ENCODE measurements around the gene OR51D1.

Gene OR51D1

GRCh38 chr11:4636962-4637661, at the start of gene OR51D1:
Gene OR51D1, plus strand, starts transcription at chr11:4637477. Its CDS starts 2,314 bp downstream, at chr11:4639791.
- in situ Hi-C loops (cut with HindIII; ENCODE audit: low sequenced_read_pairs) = no loop called here

- in situ Hi-C loops (cut with HindIII; ENCODE audit: low sequenced_read_pairs) = no loop called here
These were observed 48.3 kb upstream of the OR51D1 start for GRCh38 chr11:4589017-4589416.

GRCh38 chr11:4593739-4594138, 43.5 kb upstream of the OR51D1 start, which contains the start of gene OR52I1:
Gene OR52I1, plus strand, starts transcription at chr11:4594039. Its CDS starts 0 bp downstream, at chr11:4594039.
- in situ Hi-C loops (cut with HindIII; ENCODE audit: low sequenced_read_pairs) = no loop called here

- in situ Hi-C loops (cut with HindIII; ENCODE audit: low sequenced_read_pairs) = no loop called here
These were observed 32.2 kb upstream of the OR51D1 start for GRCh38 chr11:4605057-4605456.

- in situ Hi-C loops (cut with HindIII; ENCODE audit: low sequenced_read_pairs) = no loop called here
These were observed 30.9 kb upstream of the OR51D1 start for GRCh38 chr11:4606231-4607015.

GRCh38 chr11:4607096-4607495, 30.2 kb upstream of the OR51D1 start:
- in situ Hi-C loops (cut with HindIII; ENCODE audit: low sequenced_read_pairs) = no loop called here

GRCh38 chr11:4607781-4608666, 29.3 kb upstream of the OR51D1 start, which contains the start of gene TRIM68:
Gene TRIM68, minus strand, starts transcription at chr11:4608231. Its CDS starts 2,727 bp downstream, at chr11:4605504.
- in situ Hi-C loops (cut with HindIII; ENCODE audit: low sequenced_read_pairs) = no loop called here

- in situ Hi-C loops (cut with HindIII; ENCODE audit: low sequenced_read_pairs) = no loop called here
These were observed 26.9 kb upstream of the OR51D1 start for GRCh38 chr11:4610258-4610935.

- in situ Hi-C loops (cut with HindIII; ENCODE audit: low sequenced_read_pairs) = no loop called here
These were observed 25.3 kb upstream of the OR51D1 start for GRCh38 chr11:4611986-4612385.

- in situ Hi-C loops (cut with HindIII; ENCODE audit: low sequenced_read_pairs) = no loop called here
These were observed 21.3 kb upstream of the OR51D1 start for GRCh38 chr11:4615856-4616444.

GRCh38 chr11:4619514-4619913, 17.8 kb upstream of the OR51D1 start:
- in situ Hi-C loops (cut with HindIII; ENCODE audit: low sequenced_read_pairs) = no loop called here

- in situ Hi-C loops (cut with HindIII; ENCODE audit: low sequenced_read_pairs) = no loop called here
These were observed 10.8 kb upstream of the OR51D1 start for GRCh38 chr11:4626207-4627099.

GRCh38 chr11:4636136-4636535, 1.1 kb upstream of the OR51D1 start:
- in situ Hi-C loops (cut with HindIII; ENCODE audit: low sequenced_read_pairs) = no loop called here

GRCh38 chr11:4637662-4638047, 378 bp downstream of the OR51D1 start:
- in situ Hi-C loops (cut with HindIII; ENCODE audit: low sequenced_read_pairs) = no loop called here

- in situ Hi-C loops (cut with HindIII; ENCODE audit: low sequenced_read_pairs) = no loop called here
These were observed 2.7 kb downstream of the OR51D1 start for GRCh38 chr11:4639931-4640330.

GRCh38 chr11:4641501-4641900, 4.2 kb downstream of the OR51D1 start:
- in situ Hi-C loops (cut with HindIII; ENCODE audit: low sequenced_read_pairs) = no loop called here

- in situ Hi-C loops (cut with HindIII; ENCODE audit: low sequenced_read_pairs) = no loop called here
These were observed 4.8 kb downstream of the OR51D1 start for GRCh38 chr11:4642043-4642442.

GRCh38 chr11:4643076-4643475, 5.8 kb downstream of the OR51D1 start:
- in situ Hi-C loops (cut with HindIII; ENCODE audit: low sequenced_read_pairs) = no loop called here

- in situ Hi-C loops (cut with HindIII; ENCODE audit: low sequenced_read_pairs) = no loop called here
These were observed 6.4 kb downstream of the OR51D1 start, which contains the start of gene OR51E1 for GRCh38 chr11:4643682-4644081. Gene OR51E1, plus strand, starts transcription at chr11:4643982. Its CDS starts 8,545 bp downstream, at chr11:4652527.

All from DLD1 (cell line).